KMS-11 (cell line): ENCODE results near the gene COL7A1.

Experiments
- H2AFZ ChIP-seq: fragments of 200-600 bp; sonication (generic); 2 replicates; pipeline ENCODE4 v1.6.1; 2016; ENCODE audit warnings: antibody characterized with exemption, mixed run types, low read depth
- H3K27ac ChIP-seq: fragments of 200-600 bp; sonication (generic); 2 replicates; pipeline ENCODE4 v1.6.1; 2016; ENCODE audit warnings: mild to moderate bottlenecking, mixed run types
- H3K27me3 ChIP-seq: fragments of 200-600 bp; sonication (generic); 2 replicates; pipeline ENCODE4 v1.6.1; 2017; ENCODE audit warnings: mild to moderate bottlenecking, low read depth, mixed run types, moderate library complexity; ENCODE audit not compliant: insufficient read depth
- H3K36me3 ChIP-seq: fragments of 200-600 bp; sonication (generic); 2 replicates; pipeline ENCODE4 v1.6.1; 2017; ENCODE audit warnings: mild to moderate bottlenecking, mixed run types; ENCODE audit not compliant: insufficient read depth
- H3K4me1 ChIP-seq: fragments of 200-600 bp; sonication (generic); 2 replicates; pipeline ENCODE4 v1.6.1; 2016; ENCODE audit warnings: mild to moderate bottlenecking, low read depth, mixed run types; ENCODE audit not compliant: poor library complexity, severe bottlenecking
- H3K4me2 ChIP-seq: fragments of 200-600 bp; sonication (generic); 2 replicates; pipeline ENCODE4 v1.7.0; 2016; ENCODE audit warnings: mild to moderate bottlenecking, mixed run types
- H3K4me3 ChIP-seq: fragments of 200-600 bp; sonication (generic); IDR thresholded peaks from 2 replicates; pipeline ENCODE4 v1.6.1; 2017; ENCODE audit warnings: low read depth, low read length, mixed read lengths; ENCODE audit not compliant: insufficient read depth
- H3K79me2 ChIP-seq: fragments of 200-600 bp; sonication (generic); 2 replicates; pipeline ENCODE4 v1.6.1; 2016; ENCODE audit warnings: low read depth, mixed run types; ENCODE audit not compliant: insufficient read depth
- H3K9ac ChIP-seq: fragments of 200-600 bp; sonication (generic); 2 replicates; pipeline ENCODE4 v1.6.1; 2016; ENCODE audit warnings: mild to moderate bottlenecking, mixed run types
- H4K20me1 ChIP-seq: fragments of 200-600 bp; sonication (generic); 2 replicates; pipeline ENCODE4 v1.6.1; 2016; ENCODE audit warnings: mild to moderate bottlenecking, mixed run types; ENCODE audit not compliant: insufficient read depth
- TF ChIP-seq, protein P1 (sequence below): fragments of 200-600 bp; sonication (generic); conservative IDR thresholded peaks from 2 replicates; pipeline ENCODE4 v1.6.1; 2017; ENCODE audit warnings: low read depth, mild to moderate bottlenecking, antibody characterized with exemption, low read length, moderate library complexity, mixed read lengths

The COL7A1 gene

DNA sequence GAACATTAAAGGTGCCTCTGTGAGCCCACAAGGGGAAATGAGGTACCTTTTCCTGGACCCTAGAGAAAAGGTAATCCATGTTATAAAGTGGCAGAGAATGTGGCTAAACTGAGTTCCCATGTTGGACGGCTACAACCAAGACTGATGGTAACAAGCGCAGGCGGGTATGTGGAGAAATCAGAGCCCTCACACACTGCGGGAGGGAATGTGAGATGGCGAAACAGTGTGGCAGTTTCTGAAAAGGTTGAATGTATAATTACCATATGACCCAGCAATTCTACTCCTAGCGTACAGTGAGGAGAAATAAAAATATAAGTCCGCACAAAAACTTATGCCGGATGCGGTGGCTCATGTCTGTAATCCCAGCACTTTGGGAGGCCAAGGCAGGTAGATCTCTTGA is 67.1 kb downstream of the COL7A1 start:
- H2AFZ ChIP-seq, result no peak overlapping the region
- no peaks in the 10 kb centered on the region for H3K36me3 ChIP-seq
- no peaks in the 10 kb centered on the region for H3K27me3 ChIP-seq
- H3K4me1 ChIP-seq, result no peaks in the 10 kb centered on the region
- H3K79me2 ChIP-seq, result no peaks in the 10 kb centered on the region
- no peak overlapping the region for H3K4me3 ChIP-seq
- no peak overlapping the region for H3K4me2 ChIP-seq
- TF ChIP-seq, protein P1, sequence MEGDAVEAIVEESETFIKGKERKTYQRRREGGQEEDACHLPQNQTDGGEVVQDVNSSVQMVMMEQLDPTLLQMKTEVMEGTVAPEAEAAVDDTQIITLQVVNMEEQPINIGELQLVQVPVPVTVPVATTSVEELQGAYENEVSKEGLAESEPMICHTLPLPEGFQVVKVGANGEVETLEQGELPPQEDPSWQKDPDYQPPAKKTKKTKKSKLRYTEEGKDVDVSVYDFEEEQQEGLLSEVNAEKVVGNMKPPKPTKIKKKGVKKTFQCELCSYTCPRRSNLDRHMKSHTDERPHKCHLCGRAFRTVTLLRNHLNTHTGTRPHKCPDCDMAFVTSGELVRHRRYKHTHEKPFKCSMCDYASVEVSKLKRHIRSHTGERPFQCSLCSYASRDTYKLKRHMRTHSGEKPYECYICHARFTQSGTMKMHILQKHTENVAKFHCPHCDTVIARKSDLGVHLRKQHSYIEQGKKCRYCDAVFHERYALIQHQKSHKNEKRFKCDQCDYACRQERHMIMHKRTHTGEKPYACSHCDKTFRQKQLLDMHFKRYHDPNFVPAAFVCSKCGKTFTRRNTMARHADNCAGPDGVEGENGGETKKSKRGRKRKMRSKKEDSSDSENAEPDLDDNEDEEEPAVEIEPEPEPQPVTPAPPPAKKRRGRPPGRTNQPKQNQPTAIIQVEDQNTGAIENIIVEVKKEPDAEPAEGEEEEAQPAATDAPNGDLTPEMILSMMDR, result no peak
- no peak overlapping the region for H3K27ac ChIP-seq
- H3K9ac ChIP-seq, result no peak overlapping the region
- H4K20me1 ChIP-seq, result no peaks in the 10 kb centered on the region

DNA sequence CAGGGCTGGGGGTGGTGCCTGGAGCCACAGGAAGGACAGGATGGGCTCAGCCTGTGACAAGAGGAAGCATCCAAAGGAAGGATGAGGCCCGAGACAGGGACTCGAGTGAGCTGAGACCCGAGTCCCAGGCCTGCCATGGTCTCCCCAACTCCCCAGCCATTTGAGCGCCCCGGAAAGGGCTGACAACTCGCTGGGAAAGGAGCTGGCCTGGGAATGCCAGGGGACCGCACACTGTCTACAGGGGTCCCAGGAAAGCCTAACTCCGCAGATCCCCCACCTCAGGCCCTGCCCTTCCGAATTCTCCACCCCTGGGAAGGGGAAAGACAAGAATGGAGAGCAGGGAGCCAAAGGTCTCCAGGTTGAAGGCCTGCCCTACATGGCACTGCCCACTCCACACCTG is 70.2 kb downstream of the COL7A1 start:
- H3K36me3 ChIP-seq, result no peaks in the 10 kb centered on the region
- no peak overlapping the region for H3K4me2 ChIP-seq
- H3K79me2 ChIP-seq, result no peaks in the 10 kb centered on the region
- H3K9ac ChIP-seq, result no peak overlapping the region
- no peak overlapping the region for H2AFZ ChIP-seq
- H3K27me3 ChIP-seq, result no peaks in the 10 kb centered on the region
- H3K4me3 ChIP-seq, result no peak overlapping the region
- no peaks in the 10 kb centered on the region for H4K20me1 ChIP-seq
- H3K4me1 ChIP-seq, result no peaks in the 10 kb centered on the region
- no peak overlapping the region for H3K27ac ChIP-seq
- TF ChIP-seq, protein P1, result no peak

DNA sequence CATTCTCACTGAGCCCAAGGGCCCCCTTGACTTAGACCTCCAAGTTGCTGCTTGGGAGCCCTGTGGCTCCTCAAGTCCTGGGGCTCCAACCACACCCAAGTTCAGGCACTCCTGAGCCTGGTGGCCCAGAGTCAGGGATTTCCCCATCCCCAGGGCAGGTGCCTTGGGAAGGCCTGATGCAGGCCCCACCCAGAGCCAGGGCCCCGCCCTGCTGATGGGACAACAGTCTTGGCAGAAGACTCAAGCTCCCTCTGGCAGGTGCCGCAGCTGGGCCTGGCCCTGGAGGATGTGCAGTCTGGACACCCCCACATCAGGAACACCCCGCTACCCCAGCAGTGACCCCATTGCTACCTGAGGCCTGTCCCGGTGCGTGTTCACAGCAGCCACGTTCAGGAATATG is 73.5 kb downstream of the COL7A1 start:
- H3K36me3 ChIP-seq, result no peaks in the 10 kb centered on the region
- H3K27me3 ChIP-seq, result no peaks in the 10 kb centered on the region
- H3K9ac ChIP-seq, result no peak overlapping the region
- TF ChIP-seq, protein P1, result no peak
- no peaks in the 10 kb centered on the region for H3K4me1 ChIP-seq
- no peak overlapping the region for H3K4me3 ChIP-seq
- no peak overlapping the region for H3K27ac ChIP-seq
- no peaks in the 10 kb centered on the region for H4K20me1 ChIP-seq
- no peak overlapping the region for H3K4me2 ChIP-seq
- H3K79me2 ChIP-seq, result no peaks in the 10 kb centered on the region
- no peak overlapping the region for H2AFZ ChIP-seq

DNA sequence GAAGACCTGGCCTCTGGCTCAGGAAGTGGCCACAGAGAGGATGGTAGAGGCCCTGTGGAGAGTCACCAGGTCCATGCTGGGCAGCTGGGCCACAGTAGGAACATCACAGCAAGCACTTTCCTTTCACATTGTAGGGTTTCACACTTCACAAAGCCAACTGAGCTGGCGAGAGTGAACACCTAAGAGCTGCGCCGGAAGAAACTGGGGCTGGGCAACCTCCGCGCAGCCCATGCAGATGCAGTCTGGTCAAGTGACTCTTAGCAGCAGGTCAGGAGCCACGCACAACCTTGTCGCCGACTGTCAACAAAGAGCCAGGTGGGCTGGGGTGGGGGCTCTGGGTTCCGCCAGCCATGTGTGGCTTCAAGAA is 75.9 kb downstream of the COL7A1 start:
- H3K4me1 ChIP-seq, result peaks cover 17% of the 10 kb centered on the region
- H3K79me2 ChIP-seq, result no peaks in the 10 kb centered on the region

More for the DNA sequence above, 75.9 kb downstream of the COL7A1 start:
- TF ChIP-seq, protein P1, result no peak
- Histone ChIP-seq H3K27me3 (no peaks in the 10 kb centered on the region; the same call in 1 of the 2 replicates), H3K4me3 (no peak overlapping the region), H2AFZ (no peak overlapping the region), H3K4me2 (no peak overlapping the region), H3K9ac (no peak overlapping the region), H4K20me1 (no peaks in the 10 kb centered on the region), H3K36me3 (no peaks in the 10 kb centered on the region), H3K27ac (no peak overlapping the region)
